COR-L47 (cell line): ENCODE data around the gene MICU1.
"Not testable (repeated sequence)": the region's sequence is repeated elsewhere in the genome, so short reads cannot be mapped to it uniquely, and the experiment has no call there.

Experiments
- DNase-seq: peaks from one replicate; lab custom pipeline; 2025; lab: John Stamatoyannopoulos, UW

The MICU1 gene

GRCh38 chr10:72326665-72327603, 298.9 kb downstream of the MICU1 start:
- DNase-seq: not testable (repeated sequence)

- DNase-seq: peak; percentile 68
These were observed 300.4 kb downstream of the MICU1 start for GRCh38 chr10:72325243-72326175.

GRCh38 chr10:72323771-72324191, 302.1 kb downstream of the MICU1 start:
- no peak for DNase-seq

- no peak for DNase-seq
These were observed 302.6 kb downstream of the MICU1 start for GRCh38 chr10:72323108-72323749.

- DNase-seq: no peak
These were observed 303.4 kb downstream of the MICU1 start for GRCh38 chr10:72322280-72323058.

GRCh38 chr10:72322030-72322279, 303.9 kb downstream of the MICU1 start:
- DNase-seq: no peak

GRCh38 chr10:72321248-72322029, 304.4 kb downstream of the MICU1 start:
- DNase-seq: no peak

- no peak for DNase-seq
These were observed 305.1 kb downstream of the MICU1 start for GRCh38 chr10:72320676-72321247.

- peak; percentile 63 for DNase-seq
These were observed 306.2 kb downstream of the MICU1 start for GRCh38 chr10:72319416-72320254.

GRCh38 chr10:72318418-72319262, 307.2 kb downstream of the MICU1 start:
- no peak for DNase-seq
